ENCODE data around the gene SHC2. TPM values are rescaled to one million over a fixed set of nuclear protein-coding genes. Genes with fewer than 3 reads are reported as not detected.

Gene SHC2
- total RNA-seq, 1 experiment from 2014 or later = 16.6 TPM

GRCh38 chr19:469833-470232 lies 9.0 kb upstream of the SHC2 start:
- no peak for DNase-seq
- Histone ChIP-seq H3K79me2 (ENCODE audit: insufficient read depth, low read length) (no peaks in the 10 kb centered on the region), H2AK5ac (ENCODE audit: insufficient read length, low read length) (no peak overlapping the region), H4K91ac (ENCODE audit: insufficient read length, low read depth, low read length) (no peak overlapping the region), H3K14ac (ENCODE audit: insufficient read depth, low read length) (no peak overlapping the region), H4K20me1 (ENCODE audit: control insufficient read depth, insufficient read depth, insufficient read length) (no peaks in the 10 kb centered on the region), H3K9me3 (ENCODE audit: control insufficient read depth, low read depth, low read length) (no peaks in the 10 kb centered on the region), H3K18ac (ENCODE audit: insufficient read length, low read depth, low read length) (no peak overlapping the region), H2BK12ac (ENCODE audit: insufficient read length, low read depth, low read length) (no peak overlapping the region), H3K4ac (ENCODE audit: low read depth, low read length) (no peak overlapping the region), H2BK120ac (ENCODE audit: low read depth, low read length, poor library complexity, severe bottlenecking) (no peak overlapping the region), H3K4me1 (ENCODE audit: insufficient read depth, low read length) (no peaks in the 10 kb centered on the region), H2BK20ac (ENCODE audit: low read depth, low read length, poor library complexity, severe bottlenecking) (no peak overlapping the region), H3K4me2 (ENCODE audit: insufficient read depth, insufficient read length, low read length) (no peak overlapping the region), H3K23me2 (ENCODE audit: insufficient read length, low read depth, low read length, poor library complexity, severe bottlenecking) (no peaks in the 10 kb centered on the region), H3K27ac (ENCODE audit: insufficient read length, low read depth, low read length) (no peak overlapping the region), H4K5ac (ENCODE audit: insufficient read length, low read depth, low read length) (no peak overlapping the region), H4K8ac (replicated peaks; ENCODE audit: insufficient read length, low read depth, low read length) (no peak overlapping the region), H3K23ac (ENCODE audit: insufficient read length, low read depth, low read length) (no peak overlapping the region), H3K27me3 (ENCODE audit: insufficient read depth, low read length) (no peaks in the 10 kb centered on the region), H3K9ac (ENCODE audit: extremely low read depth, insufficient read length, low read length) (no peak overlapping the region), H3T11ph (ENCODE audit: low read length) (no peak overlapping the region), H2BK15ac (ENCODE audit: low read depth, low read length) (no peak overlapping the region), H3K56ac (ENCODE audit: insufficient read length, low read depth, low read length) (no peak overlapping the region), H3K79me1 (ENCODE audit: insufficient read depth, low read depth, low read length, poor library complexity, severe bottlenecking) (no peaks in the 10 kb centered on the region), H2BK5ac (ENCODE audit: insufficient read length, low read length) (no peak overlapping the region), H2AFZ (ENCODE audit: low read length) (no peak overlapping the region)
- peaks cover 0 to 10% of the 10 kb centered on the region in 2 experiments; a peak in 1 of 5 replicates for H3K9me3 Mint-ChIP-seq
- H3K4me3 Mint-ChIP-seq = no peak overlapping the region
- WGBS (ENCODE audit: extremely low coverage, insufficient read length, low lambda C conversion rate) = no CpG with 5 or more reads among the region's 7 CpGs
- no peak for TF ChIP-seq CTCF (conservative IDR thresholded peaks at IDR 0.05)
- H3K4me1 Mint-ChIP-seq = no peaks in the 10 kb centered on the region
- H3K27me3 Mint-ChIP-seq (ENCODE audit: low read depth) = peaks cover 12% of the 10 kb centered on the region
- no peaks in the 10 kb centered on the region for H3K36me3 Mint-ChIP-seq (ENCODE audit: insufficient read depth in 1 of 3, low read depth in 3 of 3)
- H3K27ac Mint-ChIP-seq = no peak overlapping the region
